Measurements from ENCODE around the gene TENM4.

TENM4 gene

DNA sequence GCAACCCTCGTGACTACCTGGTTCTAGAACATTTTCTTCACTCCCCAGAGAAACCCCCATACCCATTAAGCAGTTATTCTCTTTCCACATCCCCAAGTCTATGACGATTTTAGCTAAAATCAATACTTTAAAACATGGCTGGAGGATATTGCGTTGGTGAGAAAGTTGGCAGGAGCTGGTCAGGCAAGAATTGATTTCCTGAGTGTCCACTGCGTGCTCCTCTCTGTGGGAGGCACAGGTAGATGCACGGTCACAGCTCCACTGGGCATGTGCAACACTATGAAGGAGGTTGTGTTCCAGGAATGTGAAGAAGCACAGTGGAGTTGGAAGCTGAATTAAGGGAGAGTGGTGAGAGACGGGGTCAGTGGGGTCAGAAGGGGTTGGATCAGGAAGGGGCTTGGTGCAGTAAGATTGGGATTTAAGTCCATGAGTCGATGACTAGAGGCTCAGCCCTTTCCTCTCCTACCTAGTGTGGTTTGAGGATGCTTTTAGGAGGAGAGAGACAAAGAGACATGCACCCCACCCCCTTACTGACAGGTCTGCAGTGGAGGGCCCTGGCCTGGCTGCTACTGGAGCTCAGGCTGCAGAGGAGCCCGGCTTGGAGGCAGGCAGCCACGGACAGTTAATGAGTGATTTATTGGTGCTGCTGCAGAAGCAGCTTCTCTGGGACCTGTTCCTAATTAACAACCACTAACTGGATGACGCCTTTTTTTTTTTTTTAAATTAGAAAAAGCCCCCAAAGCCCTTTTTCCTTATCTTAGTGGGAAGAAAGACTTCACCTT, 395.6 kb downstream of the TENM4 start:
- Histone ChIP-seq H3K4me1 (ENCODE audit: control insufficient read depth in 5 of 5, insufficient read depth in 5 of 5, low read length in 5 of 5) (peaks cover 0 to 22% (median 13%) of the 10 kb centered on the region in 5 donors), H3K9ac (ENCODE audit: low read length in 5 of 5) (no peak overlapping the region), H3K27me3 (ENCODE audit: control insufficient read depth in 5 of 5, insufficient read depth in 4 of 5, low read length in 5 of 5) (no peaks in the 10 kb centered on the region), H3K27ac (ENCODE audit: low read depth, low read length) (no peak overlapping the region), H3K9me3 (ENCODE audit: control insufficient read depth in 5 of 5, low read length in 5 of 5) (peaks cover 0 to 3% (median 0%) of the 10 kb centered on the region in 5 donors), H3K36me3 (ENCODE audit: control insufficient read depth in 5 of 5, insufficient read depth in 5 of 5, low read length in 5 of 5) (no peaks in the 10 kb centered on the region), H3K4me3 (ENCODE audit: low read depth in 1 of 5, low read length in 5 of 5) (no peak overlapping the region)

DNA sequence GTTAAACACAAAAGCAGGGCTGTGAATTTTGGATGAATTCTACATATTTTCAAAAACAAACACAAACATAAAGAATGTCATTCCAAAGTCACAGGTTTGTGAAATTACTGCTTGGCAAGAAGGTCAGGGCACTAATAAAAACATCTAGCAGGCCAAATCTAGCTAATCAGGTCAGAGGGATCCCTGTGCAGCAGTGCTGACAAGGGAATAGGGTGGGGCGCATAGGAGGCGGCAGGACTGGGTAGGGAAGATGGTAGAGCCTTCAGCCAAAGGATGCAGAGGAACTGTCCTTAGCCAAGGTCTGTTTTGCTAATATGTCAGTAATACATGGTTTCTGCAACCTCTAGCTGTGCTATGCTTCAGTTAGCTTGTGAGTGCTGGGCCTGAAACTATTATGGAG, 396.6 kb downstream of the TENM4 start:
- Histone ChIP-seq H3K4me1 (ENCODE audit: control insufficient read depth in 5 of 5, insufficient read depth in 5 of 5, low read length in 5 of 5) (peaks cover 0 to 15% (median 5%) of the 10 kb centered on the region in 5 donors), H3K4me3 (ENCODE audit: low read depth in 1 of 5, low read length in 5 of 5) (no peak overlapping the region), H3K27me3 (ENCODE audit: control insufficient read depth in 5 of 5, insufficient read depth in 4 of 5, low read length in 5 of 5) (no peaks in the 10 kb centered on the region), H3K9ac (ENCODE audit: low read length in 5 of 5) (no peak overlapping the region), H3K9me3 (ENCODE audit: control insufficient read depth in 5 of 5, low read length in 5 of 5) (peaks cover 0 to 4% (median 0%) of the 10 kb centered on the region in 5 donors), H3K36me3 (ENCODE audit: control insufficient read depth in 5 of 5, insufficient read depth in 5 of 5, low read length in 5 of 5) (no peaks in the 10 kb centered on the region), H3K27ac (ENCODE audit: low read depth, low read length) (no peak overlapping the region)

DNA sequence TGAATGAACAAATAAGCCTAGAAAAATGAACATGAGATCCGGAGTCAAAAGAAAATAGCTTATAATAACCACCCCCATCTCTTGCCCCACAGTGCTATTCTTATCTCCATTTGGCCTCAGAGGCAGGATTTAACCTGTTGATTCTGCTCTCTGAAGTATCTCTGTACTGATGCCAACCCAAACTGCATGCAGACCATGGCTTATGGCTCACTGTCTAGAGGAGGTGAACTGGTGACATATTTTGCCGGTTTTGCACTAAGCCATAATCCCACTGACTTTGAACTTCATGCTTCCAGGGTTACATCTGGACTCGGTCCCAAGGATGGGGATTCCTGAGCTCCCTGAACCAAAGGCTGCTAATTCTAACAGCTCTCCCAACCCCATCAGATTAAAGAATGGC, 397.1 kb downstream of the TENM4 start:
- no peak overlapping the region for H3K27ac ChIP-seq (ENCODE audit: low read depth, low read length)
- H3K27me3 ChIP-seq (ENCODE audit: control insufficient read depth in 5 of 5, insufficient read depth in 4 of 5, low read length in 5 of 5): no peaks in the 10 kb centered on the region
- H3K4me3 ChIP-seq (ENCODE audit: low read depth in 1 of 5, low read length in 5 of 5): no peak overlapping the region
- H3K9ac ChIP-seq (ENCODE audit: low read length in 5 of 5): no peak overlapping the region
- peaks cover 0 to 15% (median 5%) of the 10 kb centered on the region in 5 donors for H3K4me1 ChIP-seq (ENCODE audit: control insufficient read depth in 5 of 5, insufficient read depth in 5 of 5, low read length in 5 of 5)
- peaks cover 0 to 4% (median 0%) of the 10 kb centered on the region in 5 donors for H3K9me3 ChIP-seq (ENCODE audit: control insufficient read depth in 5 of 5, low read length in 5 of 5)
- no peaks in the 10 kb centered on the region for H3K36me3 ChIP-seq (ENCODE audit: control insufficient read depth in 5 of 5, insufficient read depth in 5 of 5, low read length in 5 of 5)

DNA sequence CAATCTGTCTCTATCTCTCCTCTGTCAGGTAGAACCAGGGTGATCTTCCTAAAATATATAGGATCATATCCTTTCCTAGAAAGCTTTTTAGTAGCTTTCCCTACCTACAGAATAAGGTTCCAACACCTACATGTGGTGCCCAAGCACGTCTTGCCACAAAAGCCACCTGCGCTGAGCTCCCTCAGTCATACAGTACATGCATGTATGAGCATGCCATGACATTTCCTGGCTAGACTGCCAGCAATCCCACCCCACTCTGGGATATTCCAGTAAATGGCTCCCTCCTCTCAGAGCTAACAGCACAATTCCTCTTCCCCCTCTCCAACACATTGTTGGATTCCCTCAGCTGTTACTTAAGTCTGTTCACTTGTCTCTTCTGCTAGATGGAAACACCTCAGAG, 398.0 kb downstream of the TENM4 start:
- H3K27ac ChIP-seq (ENCODE audit: low read depth, low read length): no peak overlapping the region
- peaks cover 0 to 4% (median 0%) of the 10 kb centered on the region in 5 donors for H3K9me3 ChIP-seq (ENCODE audit: control insufficient read depth in 5 of 5, low read length in 5 of 5)
- H3K4me3 ChIP-seq (ENCODE audit: low read depth in 1 of 5, low read length in 5 of 5): no peak overlapping the region
- no peaks in the 10 kb centered on the region for H3K27me3 ChIP-seq (ENCODE audit: control insufficient read depth in 5 of 5, insufficient read depth in 4 of 5, low read length in 5 of 5)
- no peaks in the 10 kb centered on the region for H3K36me3 ChIP-seq (ENCODE audit: control insufficient read depth in 5 of 5, insufficient read depth in 5 of 5, low read length in 5 of 5)
- H3K9ac ChIP-seq (ENCODE audit: low read length in 5 of 5): no peak overlapping the region
- peaks cover 0 to 15% (median 5%) of the 10 kb centered on the region in 5 donors for H3K4me1 ChIP-seq (ENCODE audit: control insufficient read depth in 5 of 5, insufficient read depth in 5 of 5, low read length in 5 of 5)

DNA sequence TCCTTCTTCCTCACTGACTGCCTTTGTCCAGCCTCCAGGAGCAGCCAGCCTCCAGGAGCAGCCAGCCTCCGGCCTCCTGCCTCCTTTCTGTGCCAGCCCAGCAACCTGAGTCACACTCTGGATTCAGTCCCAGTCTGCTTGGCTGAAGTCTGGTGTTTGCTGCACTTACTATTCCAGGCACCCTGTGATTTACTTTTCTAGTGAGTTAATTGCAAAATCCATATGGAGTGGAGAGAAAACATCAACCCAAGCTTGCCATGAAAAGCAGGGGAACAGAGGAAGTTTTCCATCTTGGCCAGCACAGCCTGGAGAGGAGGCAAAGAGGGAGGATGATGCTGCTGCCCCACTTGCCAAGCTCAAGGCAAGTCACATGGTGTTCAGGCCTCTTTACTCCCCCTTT, 400.5 kb downstream of the TENM4 start:
- Histone ChIP-seq H3K9ac (ENCODE audit: low read length in 5 of 5) (no peak overlapping the region), H3K27me3 (ENCODE audit: control insufficient read depth in 5 of 5, insufficient read depth in 4 of 5, low read length in 5 of 5) (no peaks in the 10 kb centered on the region), H3K4me3 (ENCODE audit: low read depth in 1 of 5, low read length in 5 of 5) (no peak overlapping the region), H3K4me1 (ENCODE audit: control insufficient read depth in 5 of 5, insufficient read depth in 5 of 5, low read length in 5 of 5) (peaks cover 0 to 12% (median 5%) of the 10 kb centered on the region in 5 donors), H3K9me3 (ENCODE audit: control insufficient read depth in 5 of 5, low read length in 5 of 5) (peaks cover 0 to 4% (median 0%) of the 10 kb centered on the region in 5 donors), H3K36me3 (ENCODE audit: control insufficient read depth in 5 of 5, insufficient read depth in 5 of 5, low read length in 5 of 5) (no peaks in the 10 kb centered on the region), H3K27ac (ENCODE audit: low read depth, low read length) (no peak overlapping the region)

DNA sequence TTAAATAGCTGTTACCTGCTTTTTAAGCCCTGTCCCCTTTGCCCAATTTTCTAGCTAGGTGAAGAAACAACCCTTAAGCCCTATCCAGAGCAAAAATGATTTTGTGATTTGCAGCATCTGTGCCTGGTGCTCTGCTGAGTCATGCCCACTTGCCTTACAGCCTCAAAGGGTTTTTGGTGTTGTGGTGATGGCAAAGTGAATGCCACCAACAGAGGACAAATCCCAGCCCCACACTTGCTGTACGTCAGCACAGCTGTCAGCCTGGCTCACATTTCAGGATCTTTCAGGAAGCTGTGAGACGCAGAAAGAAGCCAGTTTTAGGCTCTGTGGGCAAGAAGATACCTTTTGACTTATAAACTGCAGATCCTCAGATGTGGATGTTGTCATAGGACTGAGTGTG, 401.7 kb downstream of the TENM4 start:
- peaks cover 0 to 4% (median 0%) of the 10 kb centered on the region in 5 donors for H3K9me3 ChIP-seq (ENCODE audit: control insufficient read depth in 5 of 5, low read length in 5 of 5)

DNA sequence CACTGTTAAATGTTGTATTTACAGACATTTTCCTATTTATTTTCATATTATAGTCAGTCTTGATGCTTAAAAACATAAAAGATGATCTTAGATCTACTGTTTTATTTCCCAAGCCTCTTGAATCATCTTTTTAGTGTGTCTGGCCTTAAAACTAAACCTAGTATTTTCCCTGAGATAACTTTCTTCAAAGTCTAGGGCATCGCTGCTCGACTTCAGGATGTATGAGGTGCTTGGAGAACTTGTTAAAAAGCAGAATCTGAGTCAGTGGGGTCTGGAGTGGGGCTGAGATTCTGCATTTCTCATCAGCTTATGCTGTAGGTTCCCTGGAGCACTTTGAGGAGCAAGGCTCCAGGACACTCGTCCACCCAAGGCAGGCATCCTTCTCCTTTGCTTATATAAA, 404.9 kb downstream of the TENM4 start:
- peaks cover 0 to 13% (median 6%) of the 10 kb centered on the region in 5 donors for H3K4me1 ChIP-seq (ENCODE audit: control insufficient read depth in 5 of 5, insufficient read depth in 5 of 5, low read length in 5 of 5)
- H3K9ac ChIP-seq (ENCODE audit: low read length in 5 of 5): no peak overlapping the region
- no peak overlapping the region for H3K4me3 ChIP-seq (ENCODE audit: low read depth in 1 of 5, low read length in 5 of 5)
- H3K27me3 ChIP-seq (ENCODE audit: control insufficient read depth in 5 of 5, insufficient read depth in 4 of 5, low read length in 5 of 5): no peaks in the 10 kb centered on the region
- H3K27ac ChIP-seq (ENCODE audit: low read depth, low read length): no peak overlapping the region
- peaks cover 0 to 4% (median 0%) of the 10 kb centered on the region in 5 donors for H3K9me3 ChIP-seq (ENCODE audit: control insufficient read depth in 5 of 5, low read length in 5 of 5)
- H3K36me3 ChIP-seq (ENCODE audit: control insufficient read depth in 5 of 5, insufficient read depth in 5 of 5, low read length in 5 of 5): no peaks in the 10 kb centered on the region

More for the DNA sequence above, 401.7 kb downstream of the TENM4 start:
- Histone ChIP-seq H3K27ac (ENCODE audit: low read depth, low read length) (no peak overlapping the region), H3K36me3 (ENCODE audit: control insufficient read depth in 5 of 5, insufficient read depth in 5 of 5, low read length in 5 of 5) (no peaks in the 10 kb centered on the region), H3K4me3 (ENCODE audit: low read depth in 1 of 5, low read length in 5 of 5) (no peak overlapping the region), H3K9ac (ENCODE audit: low read length in 5 of 5) (no peak overlapping the region), H3K4me1 (ENCODE audit: control insufficient read depth in 5 of 5, insufficient read depth in 5 of 5, low read length in 5 of 5) (peaks cover 0 to 18% (median 7%) of the 10 kb centered on the region in 5 donors), H3K27me3 (ENCODE audit: control insufficient read depth in 5 of 5, insufficient read depth in 4 of 5, low read length in 5 of 5) (no peaks in the 10 kb centered on the region)

DNA sequence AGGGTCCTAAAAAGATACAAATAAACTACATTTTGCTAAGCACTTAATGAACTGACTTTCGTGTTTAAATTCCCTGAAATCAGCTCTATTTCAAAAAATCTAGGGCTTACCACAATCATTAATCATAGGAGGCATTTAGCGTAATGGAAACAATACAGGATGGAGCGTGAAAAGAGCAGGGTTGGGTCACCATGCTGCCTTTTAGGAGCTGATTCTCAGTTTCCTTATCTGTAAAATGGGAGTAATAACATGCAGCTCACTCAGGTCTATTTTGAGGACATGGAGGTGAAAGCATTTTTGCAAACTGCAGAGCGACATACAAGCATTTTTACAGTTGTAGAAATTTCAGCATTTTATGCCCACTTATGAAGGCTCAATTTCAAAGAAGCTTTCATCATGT, 407.0 kb downstream of the TENM4 start:
- peaks cover 0 to 7% (median 0%) of the 10 kb centered on the region in 5 donors for H3K27me3 ChIP-seq (ENCODE audit: control insufficient read depth in 5 of 5, insufficient read depth in 4 of 5, low read length in 5 of 5)
- no peak overlapping the region for H3K4me3 ChIP-seq (ENCODE audit: low read depth in 1 of 5, low read length in 5 of 5)
- no peak overlapping the region for H3K9ac ChIP-seq (ENCODE audit: low read length in 5 of 5)

DNA sequence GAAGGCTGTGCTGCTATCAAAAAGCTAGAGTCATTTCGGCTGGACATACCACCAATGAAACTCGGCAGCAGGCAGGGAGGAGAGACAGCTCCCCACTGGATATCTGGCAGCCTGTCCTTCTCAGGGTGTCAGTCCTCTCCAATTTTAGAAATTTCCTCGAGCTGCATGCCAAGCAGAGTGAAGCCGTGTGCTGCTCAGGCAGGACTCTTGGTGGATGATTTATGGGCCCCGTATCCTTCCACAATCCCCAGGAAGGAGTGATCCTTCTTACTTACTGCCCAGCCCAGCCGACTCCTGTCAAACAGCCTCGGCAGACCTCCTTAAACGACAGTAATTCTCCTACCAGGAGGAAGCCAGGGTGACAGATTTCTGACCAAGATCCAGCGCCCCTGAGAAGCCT, 410.4 kb downstream of the TENM4 start:
- Histone ChIP-seq H3K36me3 (ENCODE audit: control insufficient read depth in 5 of 5, insufficient read depth in 5 of 5, low read length in 5 of 5) (no peaks in the 10 kb centered on the region), H3K9me3 (ENCODE audit: control insufficient read depth in 5 of 5, low read length in 5 of 5) (no peaks in the 10 kb centered on the region), H3K9ac (ENCODE audit: low read length in 5 of 5) (no peak overlapping the region), H3K4me1 (ENCODE audit: control insufficient read depth in 5 of 5, insufficient read depth in 5 of 5, low read length in 5 of 5) (peaks cover 0 to 32% (median 17%) of the 10 kb centered on the region in 5 donors), H3K27ac (ENCODE audit: low read depth, low read length) (no peak overlapping the region), H3K4me3 (ENCODE audit: low read depth in 1 of 5, low read length in 5 of 5) (no peak overlapping the region), H3K27me3 (ENCODE audit: control insufficient read depth in 5 of 5, insufficient read depth in 4 of 5, low read length in 5 of 5) (peaks cover 0 to 10% (median 0%) of the 10 kb centered on the region in 5 donors)

More for the DNA sequence above, 407.0 kb downstream of the TENM4 start:
- Histone ChIP-seq H3K4me1 (ENCODE audit: control insufficient read depth in 5 of 5, insufficient read depth in 5 of 5, low read length in 5 of 5) (peaks cover 0 to 32% (median 13%) of the 10 kb centered on the region in 5 donors), H3K27ac (ENCODE audit: low read depth, low read length) (no peak overlapping the region), H3K9me3 (ENCODE audit: control insufficient read depth in 5 of 5, low read length in 5 of 5) (no peaks in the 10 kb centered on the region), H3K36me3 (ENCODE audit: control insufficient read depth in 5 of 5, insufficient read depth in 5 of 5, low read length in 5 of 5) (no peaks in the 10 kb centered on the region)

DNA sequence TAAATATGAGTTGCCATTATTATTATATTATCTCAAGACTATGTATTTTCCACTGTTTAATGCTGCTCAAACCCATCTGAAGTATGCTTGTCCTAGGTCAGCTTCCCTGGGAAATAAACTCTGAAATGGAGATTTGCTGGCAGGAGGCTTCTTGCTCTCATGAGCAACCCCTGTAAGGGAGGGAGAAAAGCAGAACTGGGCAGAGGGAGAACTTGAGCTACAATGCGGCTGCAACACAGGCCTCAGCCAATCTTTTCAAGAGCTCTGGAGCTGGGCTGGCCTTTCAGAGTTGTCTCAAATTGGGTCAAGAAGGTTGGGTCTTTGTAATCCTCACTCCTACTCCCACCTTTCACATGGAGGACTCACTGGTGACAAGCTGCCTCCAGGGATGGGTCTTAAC, 412.6 kb downstream of the TENM4 start:
- no peak overlapping the region for H3K4me3 ChIP-seq (ENCODE audit: low read depth in 1 of 5, low read length in 5 of 5)
- no peaks in the 10 kb centered on the region for H3K9me3 ChIP-seq (ENCODE audit: control insufficient read depth in 5 of 5, low read length in 5 of 5)
- no peaks in the 10 kb centered on the region for H3K36me3 ChIP-seq (ENCODE audit: control insufficient read depth in 5 of 5, insufficient read depth in 5 of 5, low read length in 5 of 5)
- H3K4me1 ChIP-seq (ENCODE audit: control insufficient read depth in 5 of 5, insufficient read depth in 5 of 5, low read length in 5 of 5): peaks cover 0 to 20% (median 10%) of the 10 kb centered on the region in 5 donors
- H3K27me3 ChIP-seq (ENCODE audit: control insufficient read depth in 5 of 5, insufficient read depth in 4 of 5, low read length in 5 of 5): peaks cover 0 to 10% (median 0%) of the 10 kb centered on the region in 5 donors
- no peak overlapping the region for H3K27ac ChIP-seq (ENCODE audit: low read depth, low read length)
- H3K9ac ChIP-seq (ENCODE audit: low read length in 5 of 5): no peak overlapping the region

Data from subcutaneous abdominal adipose tissue (tissue), 5 donors.